GM13977 (cell line): ENCODE data around the gene SLIT1.
A peak's percentile ranks its signal among the peaks of the same experiment; 100 is the strongest.

Experiments used
- DNase-seq: peaks from one replicate; pipeline ENCODE4 v3.0.0; 2012; ENCODE audit warnings: low spot score
- CTCF ChIP-seq: IDR thresholded peaks from 2 replicates; pipeline ENCODE4 v1.5.1; 2012; ENCODE audit warnings: mild to moderate bottlenecking, control low read depth; ENCODE audit not compliant: insufficient read depth; ENCODE audit errors: extremely low read depth, missing control alignments
- in situ Hi-C: fragments of 300-500 bp; cut with MboI; formaldehyde crosslinking; loops from one replicate; pipeline ENCODE4 v1.12.0; 2022; ENCODE audit warnings: low sequenced_read_pairs, low pct_unique_long_range_greater_than_20kb, mixed read lengths, inconsistent platforms; ENCODE audit not compliant: unreplicated experiment

SLIT1 gene

GRCh38 chr10:97040706-97041105, 145.1 kb downstream of the SLIT1 start:
- DNase-seq: no peak
- TF ChIP-seq CTCF: no peak
- in situ Hi-C loops: loop anchor here (25.0 kb wide), 1 partner anchor 653 kb away; no protein-coding TSS in a partner anchor

- in situ Hi-C loops: loop anchor here (25.0 kb wide), 1 partner anchor 653 kb away; no protein-coding TSS in a partner anchor
- TF ChIP-seq CTCF: no peak
Observed at GRCh38 chr10:97040248-97040584, 145.5 kb downstream of the SLIT1 start.

GRCh38 chr10:97039538-97040247, 146.1 kb downstream of the SLIT1 start:
- DNase-seq: no peak
- in situ Hi-C loops: loop anchor here (25.0 kb wide), 1 partner anchor 652 kb away; no protein-coding TSS in a partner anchor
- TF ChIP-seq CTCF: no peak

More at GRCh38 chr10:97040248-97040584, 145.5 kb downstream of the SLIT1 start:
- DNase-seq: no peak

GRCh38 chr10:97038688-97039087, 147.1 kb downstream of the SLIT1 start:
- no peak for DNase-seq
- in situ Hi-C loops: loop anchor here (25.0 kb wide), 1 partner anchor 651 kb away; no protein-coding TSS in a partner anchor

GRCh38 chr10:97037365-97038361, 148.1 kb downstream of the SLIT1 start:
- peak; percentile 91 for TF ChIP-seq CTCF
- DNase-seq: peak; percentile 84
- in situ Hi-C loops: loop anchor here (25.0 kb wide), 1 partner anchor 650 kb away; no protein-coding TSS in a partner anchor

More at GRCh38 chr10:97038688-97039087, 147.1 kb downstream of the SLIT1 start:
- no peak for TF ChIP-seq CTCF
